Astrocyte of the hippocampus (primary cell): Measurements from ENCODE around the gene HEATR5A.
"Not testable (repeated sequence)": the region's sequence is repeated elsewhere in the genome, so short reads cannot be mapped to it uniquely, and the experiment has no call there.

ENCODE experiments used
- DNase-seq: peaks from one replicate; pipeline ENCODE4 v3.0.0; 2011; ENCODE audit warnings: low read depth, low spot score

HEATR5A gene

DNA sequence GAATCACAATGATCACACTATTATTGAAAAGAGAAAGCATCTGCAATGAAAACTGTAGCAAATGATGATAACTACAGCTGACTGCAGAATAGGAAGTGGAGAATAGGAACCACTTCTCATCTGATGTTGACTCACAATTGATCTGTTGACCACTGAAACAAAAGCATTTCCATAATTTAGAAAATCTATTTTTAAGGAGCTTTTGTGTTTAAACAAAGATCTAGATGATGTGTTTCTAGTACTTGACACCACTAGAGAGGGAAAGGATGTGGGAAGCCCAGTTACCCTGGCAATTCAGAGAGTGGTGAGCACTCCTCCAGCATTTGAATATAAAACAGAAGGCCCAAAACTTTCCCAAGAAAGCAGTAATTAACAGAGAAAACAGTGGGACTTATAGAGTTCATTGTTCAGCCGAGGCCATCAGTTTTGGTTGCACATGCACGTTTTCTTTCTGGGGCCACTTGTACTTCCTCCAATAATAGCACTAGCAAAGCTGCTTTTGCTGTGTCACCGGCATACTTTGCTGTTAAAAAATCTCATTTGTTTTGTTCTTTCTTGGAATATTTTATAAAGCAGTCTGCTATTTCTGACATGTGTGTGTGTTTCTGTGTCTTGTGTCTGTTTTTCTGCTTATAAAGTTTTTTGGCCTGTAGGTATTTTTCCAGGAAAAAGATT lies 136.6 kb downstream of the HEATR5A start:
- DNase-seq = no peak

DNA sequence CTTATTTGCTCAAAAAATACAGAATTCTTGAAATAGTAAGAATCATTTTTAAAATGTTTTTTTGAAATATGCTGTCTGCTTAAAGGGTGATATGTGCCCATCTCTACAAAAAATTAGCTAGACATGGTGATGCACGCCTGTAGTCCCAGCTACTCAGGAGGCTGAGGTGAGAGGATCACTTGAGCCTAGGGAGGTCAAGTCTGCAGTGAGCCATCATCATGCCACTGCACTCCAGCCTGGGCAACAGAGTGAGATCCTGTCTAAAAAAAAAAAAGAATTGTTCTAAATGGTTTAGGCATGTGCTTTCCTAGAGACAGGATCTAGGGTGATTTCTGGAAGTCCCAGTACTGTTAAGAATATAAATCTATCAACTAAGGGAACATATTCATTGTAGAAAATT lies 137.2 kb downstream of the HEATR5A start:
- DNase-seq = no peak

DNA sequence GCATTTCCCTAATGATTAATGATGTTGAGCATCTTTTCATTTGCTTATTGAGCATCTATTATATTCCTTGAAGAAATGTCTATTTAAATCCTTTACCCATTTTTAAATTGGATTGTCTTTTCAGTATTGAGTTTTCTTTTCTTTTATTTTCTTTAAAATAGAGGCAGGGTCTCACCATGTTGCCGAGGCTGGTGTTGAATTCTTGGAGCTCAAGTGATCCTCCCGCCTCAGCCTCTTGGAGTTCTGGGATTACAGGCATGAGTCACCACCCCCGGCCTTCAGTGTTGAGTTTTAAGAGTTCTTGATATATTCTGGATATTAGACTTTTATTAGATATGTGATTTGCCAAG lies 139.5 kb downstream of the HEATR5A start:
- DNase-seq = no peak

DNA sequence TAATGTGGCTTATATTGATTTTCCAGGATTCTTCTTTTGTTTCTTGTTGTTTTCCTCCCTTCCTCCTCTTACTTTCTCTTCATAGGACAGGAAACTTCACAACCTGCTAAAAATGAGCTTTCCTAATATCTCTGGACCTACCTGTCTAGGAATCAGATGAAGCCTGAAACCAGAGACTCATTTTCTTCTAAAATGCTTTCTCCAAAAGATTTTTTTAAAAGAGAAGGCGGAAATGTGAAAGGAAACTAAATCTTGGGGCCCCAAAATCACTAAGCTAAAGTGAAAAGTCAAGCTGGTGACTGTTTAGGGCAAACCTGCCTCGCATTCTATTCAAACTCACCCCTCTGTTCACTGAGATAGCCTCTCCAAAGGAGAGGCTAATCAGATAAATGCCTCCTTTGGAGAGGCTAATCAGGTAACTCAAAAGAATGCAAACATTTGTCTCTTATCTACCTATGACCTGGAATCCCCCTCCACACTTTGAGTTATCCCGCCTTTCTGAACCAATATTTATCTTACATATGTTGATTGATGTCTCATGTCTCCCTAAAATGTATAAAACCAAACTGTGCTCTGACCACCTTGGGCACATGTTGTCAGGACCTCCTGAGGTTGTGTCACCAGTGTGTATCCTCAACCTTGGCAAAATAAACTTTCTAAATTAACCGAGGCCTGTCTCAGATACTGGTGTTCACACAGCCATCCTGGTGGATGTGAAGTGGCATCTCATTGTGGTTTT lies 140.0 kb downstream of the HEATR5A start:
- no peak for DNase-seq

DNA sequence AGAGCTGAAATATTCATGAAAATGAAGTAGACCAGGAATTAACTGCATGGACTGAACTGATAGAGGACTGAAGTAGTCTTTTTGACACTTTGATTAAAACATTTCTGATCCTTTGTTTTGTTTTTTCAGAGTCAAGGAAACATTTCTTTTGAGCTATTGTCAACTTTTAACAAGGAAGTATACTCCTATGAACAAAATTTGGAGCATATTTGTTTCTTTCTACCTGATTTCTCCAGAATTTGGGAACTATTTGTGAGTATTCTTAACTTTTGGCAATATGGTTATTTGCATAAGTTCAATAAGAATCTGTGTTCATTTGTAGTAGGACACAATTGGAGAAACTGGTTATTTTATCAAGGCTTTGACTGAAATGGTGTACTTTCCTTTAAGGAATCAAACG lies 141.5 kb downstream of the HEATR5A start:
- no peak for DNase-seq

DNA sequence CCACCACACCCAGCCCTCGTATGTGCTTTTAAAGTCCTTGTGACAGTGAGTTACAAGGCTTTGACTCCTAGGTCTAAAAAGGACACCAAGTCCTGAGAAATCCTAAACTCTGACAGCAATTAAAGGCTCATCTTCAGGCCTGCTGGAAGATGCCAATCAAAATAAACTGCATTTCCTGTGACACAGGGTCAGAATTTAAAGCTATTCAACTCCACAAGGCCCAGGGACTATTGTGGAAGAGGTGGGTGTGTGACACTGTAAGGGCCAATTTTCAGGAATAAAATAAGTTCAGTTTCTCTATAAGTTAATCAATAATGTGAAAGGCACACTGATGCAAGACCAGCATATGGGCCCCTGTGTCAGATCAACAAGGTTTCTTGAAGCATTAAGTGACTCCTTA lies 143.3 kb downstream of the HEATR5A start:
- DNase-seq = no peak

DNA sequence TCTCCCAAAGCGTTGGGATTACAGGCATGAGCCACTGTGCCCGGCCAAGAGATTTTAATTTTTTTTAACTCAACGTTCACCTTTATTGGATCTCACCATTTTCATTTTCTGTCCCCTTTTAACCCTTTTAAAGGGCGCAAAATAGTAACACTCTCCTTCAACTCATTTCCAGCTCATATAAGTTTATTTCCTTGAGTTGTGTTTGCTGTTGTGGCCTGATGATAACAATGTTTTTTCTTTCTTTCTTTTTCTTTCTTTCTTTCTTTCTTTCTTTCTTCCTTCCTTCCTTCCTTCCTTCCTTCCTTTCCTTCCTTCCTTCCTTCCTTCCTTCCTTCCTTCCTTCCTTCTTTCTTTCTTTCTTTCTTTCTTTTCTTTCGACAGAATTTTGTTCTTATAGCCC lies 143.9 kb downstream of the HEATR5A start:
- not testable (repeated sequence) for DNase-seq

DNA sequence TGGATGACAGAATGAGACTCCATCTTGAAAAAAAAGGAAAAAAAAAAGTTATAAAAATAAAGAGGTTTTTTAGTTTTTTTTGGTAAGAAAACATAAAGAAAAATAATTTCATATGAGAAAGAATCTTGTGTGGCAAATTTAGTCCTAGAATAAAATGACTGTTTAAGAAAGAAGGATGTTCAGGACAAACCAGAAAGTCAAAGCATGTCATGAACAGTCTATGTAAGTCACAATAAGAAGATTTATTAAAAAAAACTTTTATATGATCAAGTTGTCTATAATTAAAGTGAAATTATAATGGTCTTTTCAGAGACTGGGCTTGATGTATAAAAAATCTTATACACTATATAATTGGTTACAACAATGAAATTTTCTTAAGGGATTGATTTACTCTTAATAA lies 144.6 kb downstream of the HEATR5A start:
- no peak for DNase-seq

DNA sequence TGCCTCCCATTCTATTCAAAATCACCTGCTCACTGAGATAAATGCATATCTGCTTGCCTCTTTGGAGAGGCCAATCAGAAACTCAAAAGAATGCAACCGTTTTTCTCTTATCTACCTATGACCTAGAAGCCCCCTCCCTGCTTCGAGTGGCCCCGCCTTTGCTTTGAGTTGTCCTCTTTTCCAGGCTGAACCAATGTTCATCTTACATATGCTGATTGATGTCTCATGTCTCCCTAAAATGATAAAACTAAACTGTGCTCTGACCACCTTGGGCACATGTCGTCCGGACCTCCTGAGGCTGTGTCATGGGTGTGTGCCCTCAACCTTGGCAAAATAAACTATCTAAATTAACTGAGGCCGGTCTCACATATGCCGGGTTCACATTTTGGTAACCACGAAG lies 148.7 kb downstream of the HEATR5A start:
- no peak for DNase-seq

DNA sequence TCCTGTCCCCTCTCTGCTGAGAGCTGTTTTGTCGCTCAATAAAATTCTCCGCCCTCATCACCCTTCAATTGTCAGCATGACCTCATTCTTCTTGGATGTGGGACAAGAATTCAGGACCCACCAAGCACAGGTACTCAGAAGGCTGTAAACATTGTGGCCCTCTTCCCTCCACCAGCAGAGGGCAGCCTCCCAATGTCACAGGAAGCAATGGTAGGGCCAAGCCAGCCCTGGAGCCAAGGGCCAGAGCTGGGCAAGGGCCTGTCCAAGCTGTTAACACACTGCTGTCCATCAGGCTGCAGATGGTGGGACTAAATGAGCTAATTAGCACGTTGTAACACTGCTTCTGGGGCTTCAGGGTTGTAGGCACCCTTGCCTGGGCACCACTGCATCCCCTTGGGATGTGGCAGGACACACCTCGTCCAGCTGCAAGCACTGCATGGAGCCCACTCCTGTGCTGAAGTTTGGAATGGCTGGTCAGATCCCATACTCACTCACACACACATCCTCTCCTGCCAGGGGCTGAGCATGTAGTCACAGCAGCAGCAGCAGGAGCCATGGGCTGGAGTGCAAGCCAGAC lies 150.1 kb downstream of the HEATR5A start:
- no peak for DNase-seq

DNA sequence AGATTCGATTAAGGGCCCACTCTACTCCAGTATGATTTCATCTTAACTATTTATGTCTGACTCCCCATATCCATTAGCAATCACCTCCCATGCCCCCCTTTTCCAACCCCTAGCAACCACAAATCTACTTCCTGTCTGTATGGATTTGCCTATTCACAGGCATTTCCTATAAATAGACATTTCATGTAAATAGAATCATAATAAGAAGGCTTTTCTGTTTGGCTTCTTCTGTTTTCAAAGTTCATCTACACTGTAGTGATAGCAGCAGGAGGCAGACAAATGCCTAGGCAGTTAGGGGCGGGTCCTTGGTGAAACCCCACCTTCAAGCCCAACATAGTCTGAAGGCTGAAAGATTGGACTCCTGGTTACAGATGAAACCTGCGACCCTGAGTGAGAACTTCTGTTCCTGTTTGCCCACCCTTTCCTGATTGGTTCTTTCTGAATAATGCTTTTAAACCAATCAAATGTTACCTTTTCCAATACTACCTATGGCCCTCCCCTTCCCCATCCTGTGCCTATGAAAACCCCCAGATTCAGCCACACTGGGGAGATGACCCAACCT lies 150.6 kb downstream of the HEATR5A start:
- DNase-seq = no peak

DNA sequence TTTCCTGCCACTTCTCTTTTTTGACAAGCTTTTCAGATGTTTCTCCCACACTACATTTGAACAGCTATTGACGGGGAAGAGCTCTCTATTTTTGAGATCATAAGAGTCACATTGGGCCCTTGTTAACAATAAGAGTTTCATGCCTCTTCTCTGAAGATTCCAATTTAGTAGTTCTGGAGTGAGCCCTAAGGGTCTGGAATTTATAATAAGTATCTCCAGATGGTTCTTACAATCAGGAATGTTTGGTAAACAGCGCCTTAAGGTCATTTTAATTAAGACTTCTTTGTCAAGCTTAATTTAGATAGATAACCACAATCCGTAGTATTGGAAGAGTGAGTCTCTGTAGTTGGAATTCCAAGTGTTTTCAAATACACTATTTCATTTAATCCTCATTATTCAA lies 152.1 kb downstream of the HEATR5A start:
- DNase-seq = no peak

DNA sequence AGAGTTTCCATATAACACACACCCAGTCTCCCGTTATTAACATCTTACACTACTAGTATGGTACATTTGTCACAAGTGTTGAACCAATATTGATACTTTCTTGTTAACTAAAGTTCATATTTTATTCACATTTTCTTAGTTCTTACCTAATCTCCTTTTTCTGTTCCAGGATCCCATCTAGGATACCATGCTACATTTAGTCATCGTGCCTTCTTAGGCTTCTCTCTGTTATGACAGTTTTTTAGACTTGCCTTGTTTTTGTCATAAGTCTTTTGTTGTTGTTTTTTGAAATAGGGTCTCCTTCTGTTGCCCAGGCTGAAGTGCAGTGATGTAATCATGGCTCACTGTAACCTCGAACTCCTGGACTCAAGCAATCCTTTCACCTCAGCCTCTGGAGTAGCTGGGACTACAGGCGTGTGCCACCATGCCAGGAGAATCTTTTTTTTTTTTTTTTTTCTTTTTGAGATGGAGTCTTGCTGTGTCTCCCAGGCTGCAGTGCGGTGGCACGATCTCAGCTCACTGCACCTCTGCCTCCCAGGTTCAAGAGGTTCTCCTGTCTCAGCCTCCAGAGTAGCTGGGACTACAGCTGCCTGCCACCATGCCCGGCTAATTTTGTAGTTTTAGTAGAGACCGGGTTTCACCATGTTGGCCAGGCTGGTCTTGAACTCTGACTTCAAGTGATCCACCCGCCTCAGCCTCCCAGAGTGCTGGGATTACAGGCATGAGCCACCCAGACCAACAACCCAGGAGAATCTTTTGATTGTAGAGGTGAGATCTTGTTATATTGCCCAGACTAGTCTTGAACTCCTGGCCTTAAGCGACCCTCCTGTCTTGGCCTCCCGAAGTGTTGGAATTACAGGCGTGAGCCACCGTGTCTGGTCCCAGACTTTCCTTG lies 153.7 kb downstream of the HEATR5A start:
- no peak for DNase-seq

DNA sequence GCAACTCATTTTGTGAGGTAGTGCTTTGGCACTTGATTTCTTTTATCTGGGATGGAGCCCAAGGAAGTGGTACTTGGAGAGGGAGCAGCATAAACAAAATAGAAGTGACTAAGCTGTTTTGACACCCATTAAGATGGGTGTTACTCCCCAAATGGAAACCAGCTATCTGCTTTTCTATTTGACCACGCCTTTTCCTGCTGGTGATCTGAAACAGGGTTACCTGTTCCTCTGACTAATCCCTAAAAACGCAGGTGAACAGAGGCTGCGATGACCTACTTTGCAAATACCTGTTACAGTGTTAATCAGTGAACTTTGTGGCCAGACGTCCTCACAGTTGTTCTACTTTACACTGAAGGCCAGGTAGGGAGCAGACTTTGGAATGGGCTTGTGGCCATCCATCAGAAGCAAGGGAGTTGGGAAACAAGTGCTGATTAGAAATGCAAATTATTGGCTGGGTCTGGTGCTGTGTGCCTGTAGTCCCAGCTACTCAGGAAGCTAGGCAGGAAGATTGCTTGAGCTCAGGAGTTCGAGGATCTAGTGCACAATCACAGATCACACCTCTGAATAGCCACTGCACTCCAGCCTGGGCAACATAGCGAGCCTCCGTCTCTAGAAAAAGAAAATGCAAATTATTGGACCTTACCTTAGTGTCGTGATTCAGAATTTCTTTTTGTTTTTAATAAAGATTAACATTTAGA lies 154.5 kb downstream of the HEATR5A start:
- DNase-seq = peak; percentile 71

DNA sequence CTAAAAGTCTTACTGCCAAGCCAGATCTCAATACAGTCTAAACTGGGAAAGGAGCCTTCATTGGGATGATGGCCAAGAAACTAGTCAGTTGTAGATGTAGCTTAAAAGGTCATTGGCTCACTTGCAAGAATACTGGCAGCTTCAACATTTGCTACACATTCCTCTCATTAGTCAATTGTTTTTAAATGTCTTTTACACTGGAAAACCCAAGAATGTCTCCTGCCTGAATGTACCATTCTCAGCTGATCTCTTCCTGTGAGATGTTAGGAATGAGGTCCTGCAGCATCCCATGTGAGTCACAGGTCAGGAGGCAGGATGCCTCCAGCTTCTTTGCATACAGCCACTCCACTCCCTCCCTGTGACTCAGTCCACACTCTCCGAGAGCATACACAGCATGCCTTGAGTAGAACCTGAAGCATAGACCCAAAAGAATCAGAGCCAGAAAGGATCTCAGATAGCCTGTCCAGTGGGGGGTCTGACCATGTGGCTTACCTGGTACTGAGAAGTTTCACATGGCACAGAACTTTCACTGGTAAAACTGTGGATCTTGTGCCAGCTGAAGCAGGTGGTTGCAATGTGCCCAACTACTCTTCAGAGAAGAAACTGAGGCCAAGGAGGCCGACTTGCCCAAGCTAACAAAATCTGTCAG lies 156.7 kb downstream of the HEATR5A start:
- DNase-seq = peak; percentile 98

DNA sequence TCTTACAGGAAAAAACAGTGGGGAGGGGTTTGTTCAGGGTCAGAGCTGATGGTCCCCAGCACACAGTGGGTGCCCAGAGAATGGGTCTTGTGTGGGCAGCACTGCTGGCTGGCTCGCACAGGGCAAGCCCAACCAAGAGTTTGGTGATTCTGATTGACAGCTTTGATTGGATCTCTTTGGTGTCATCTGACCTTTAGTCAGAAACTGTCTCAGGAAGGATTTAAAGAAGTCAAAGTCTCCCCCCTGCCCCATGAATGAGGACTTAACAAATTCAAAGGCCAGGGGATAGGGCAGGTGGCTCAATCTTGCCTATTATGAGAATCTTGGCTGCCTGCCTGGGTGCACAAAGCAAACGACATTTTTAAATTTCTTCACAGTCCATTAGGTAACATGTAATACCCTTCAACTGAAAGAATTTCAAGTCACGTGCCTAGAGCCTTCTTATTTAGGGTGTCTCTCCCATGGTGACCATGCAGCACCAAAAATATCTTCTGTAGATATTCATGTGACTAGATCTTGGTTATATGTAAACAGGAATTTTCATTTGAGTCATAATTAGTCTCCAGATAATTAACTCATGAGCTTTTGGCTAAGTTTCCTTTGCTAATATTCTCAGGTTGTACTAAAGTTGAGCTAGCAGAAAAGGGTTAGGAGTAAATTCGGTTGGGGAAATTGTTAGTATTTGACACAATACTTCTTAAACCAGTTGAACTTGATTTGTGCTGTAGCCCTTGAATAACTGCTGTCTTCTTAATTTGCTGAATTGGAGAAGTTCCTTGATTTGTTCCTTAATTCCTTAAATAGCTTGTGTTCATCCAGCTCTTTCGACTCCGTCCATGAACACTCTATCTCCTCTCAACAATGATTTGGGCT lies 158.3 kb downstream of the HEATR5A start:
- DNase-seq = peak; percentile 57

DNA sequence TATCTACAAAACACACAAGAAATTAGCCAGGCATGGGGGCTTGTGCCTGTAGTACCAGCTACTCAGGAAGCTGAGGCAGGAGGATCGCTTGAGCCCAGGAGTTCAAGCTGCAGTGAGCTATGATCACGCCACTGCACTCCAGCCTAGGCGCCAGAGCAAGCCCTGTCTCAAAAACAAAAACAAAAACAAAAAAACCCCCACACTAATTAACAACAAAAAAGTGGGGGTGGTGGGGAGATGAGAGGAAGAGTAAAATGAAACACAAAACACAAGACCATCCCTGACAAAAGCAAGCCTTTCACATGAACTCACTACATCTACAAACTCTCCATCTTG lies 158.9 kb downstream of the HEATR5A start:
- DNase-seq = no peak

DNA sequence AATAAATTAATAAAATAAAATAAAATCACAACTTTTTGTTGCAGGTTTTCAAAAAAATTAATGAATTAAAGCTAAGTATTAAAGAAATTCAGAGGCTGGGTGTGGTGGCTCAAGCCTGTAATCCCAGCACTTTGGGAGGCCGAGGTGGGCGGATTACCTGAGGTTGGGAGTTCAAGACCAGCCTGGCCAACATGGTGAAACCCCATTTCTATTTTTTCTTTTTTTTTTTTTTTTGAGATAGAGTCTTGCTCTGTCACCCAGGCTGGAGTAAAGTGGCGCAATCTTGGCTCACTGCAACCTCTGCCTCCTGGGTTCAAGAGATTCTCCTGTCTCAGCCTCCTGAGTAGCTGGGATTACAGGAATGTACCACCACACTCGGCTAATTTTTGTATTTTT lies 161.3 kb downstream of the HEATR5A start:
- DNase-seq = not testable (repeated sequence)

DNA sequence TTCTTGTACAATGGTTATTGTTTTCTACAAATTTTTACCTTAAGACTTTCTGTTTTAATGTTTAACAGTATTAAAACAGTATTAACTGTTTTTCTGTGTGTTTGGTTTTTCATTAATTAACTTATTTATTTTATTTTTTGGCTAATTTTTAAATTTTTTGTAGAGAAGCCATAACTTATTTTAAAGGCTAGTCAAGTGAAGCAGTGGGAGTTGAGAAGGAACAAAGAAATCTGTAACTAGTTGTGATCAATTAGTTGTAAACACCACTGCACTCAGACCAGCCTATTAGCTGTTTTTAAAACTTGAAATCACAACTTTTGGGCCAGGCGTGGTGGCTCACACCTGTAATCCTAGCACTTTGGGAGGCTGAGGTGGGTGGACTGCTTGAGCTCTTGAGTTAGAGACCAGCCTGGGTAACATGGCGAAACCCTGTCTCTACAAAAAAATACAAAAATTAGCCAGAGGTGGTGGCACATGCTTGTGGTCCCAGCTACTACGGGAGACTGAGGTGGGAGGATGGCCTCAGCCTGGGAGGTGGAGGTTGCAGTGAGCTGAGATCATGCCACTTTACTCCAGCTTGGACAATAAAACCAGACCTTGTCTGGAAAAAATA lies 161.8 kb downstream of the HEATR5A start:
- DNase-seq = no peak
